Neuronal stem cell (in vitro differentiated cells): ENCODE data around the gene AOPEP.

Source experiments
- DNase-seq: peaks from one replicate; pipeline ENCODE4 v3.0.0-alpha.2; 2013; ENCODE audit warnings: low spot score
- H2AFZ ChIP-seq: one replicate; pipeline ENCODE4 v1.6.1; 2013; ENCODE audit warnings: mild to moderate bottlenecking, low read length, inconsistent platforms
- H2AK5ac ChIP-seq: 2 replicates; pipeline ENCODE4 v1.6.1; 2013; ENCODE audit warnings: low read depth, mild to moderate bottlenecking, inconsistent platforms, low read length, moderate library complexity, mixed read lengths
- H2BK120ac ChIP-seq: 2 replicates; pipeline ENCODE4 v1.6.1; 2013; ENCODE audit warnings: low read depth, mild to moderate bottlenecking, inconsistent platforms, low read length, moderate library complexity, mixed read lengths
- H2BK12ac ChIP-seq: one replicate; pipeline ENCODE4 v1.6.1; 2013; ENCODE audit warnings: low read length, inconsistent platforms
- H2BK15ac ChIP-seq: 2 replicates; pipeline ENCODE4 v1.6.1; 2013; ENCODE audit warnings: mild to moderate bottlenecking, low read length, inconsistent platforms, mixed read lengths
- H2BK5ac ChIP-seq: one replicate; pipeline ENCODE4 v1.6.1; 2013; ENCODE audit warnings: inconsistent platforms, mild to moderate bottlenecking, low read length, moderate library complexity
- H3K14ac ChIP-seq: one replicate; pipeline ENCODE4 v1.6.1; 2013; ENCODE audit warnings: low read length, inconsistent platforms
- H3K18ac ChIP-seq: 2 replicates; pipeline ENCODE4 v1.6.1; 2013; ENCODE audit warnings: low read length, inconsistent platforms
- H3K23ac ChIP-seq: 2 replicates; pipeline ENCODE4 v1.6.1; 2013; ENCODE audit warnings: low read depth, mild to moderate bottlenecking, mixed read lengths, low read length, inconsistent platforms; ENCODE audit not compliant: poor library complexity
- H3K27ac ChIP-seq: replicated peaks from 3 replicates; pipeline ENCODE4 v1.5.1; 2013; ENCODE audit warnings: low read length, inconsistent platforms
- H3K27me3 ChIP-seq, 3 experiments: 2 replicates each; pipeline ENCODE4 v1.6.1; 2013; ENCODE audit warnings: low read length in 3 of 3, mild to moderate bottlenecking in 2 of 3, inconsistent platforms in 1 of 3, low read depth in 1 of 3, mixed read lengths in 1 of 3, moderate library complexity in 1 of 3; ENCODE audit not compliant: control insufficient read depth in 3 of 3, insufficient read depth in 3 of 3
- H3K36me3 ChIP-seq, 2 donors: replicated peaks in 1 of 2; 2 replicates each; pipeline ENCODE4 v1.6.1; 2013; ENCODE audit warnings: low read length in 2 of 2; ENCODE audit not compliant: control insufficient read depth in 2 of 2, insufficient read depth in 2 of 2
- H3K4ac ChIP-seq: 2 replicates; pipeline ENCODE4 v1.6.1; 2013; ENCODE audit warnings: inconsistent platforms, mild to moderate bottlenecking, low read length, moderate library complexity
- H3K4me1 ChIP-seq, 2 donors: 1 replicate in 1 of 2; 2 replicates in 1 of 2; pipeline ENCODE4 v1.6.1; 2013; ENCODE audit warnings: low read length in 2 of 2, low read depth in 1 of 2; ENCODE audit not compliant: control insufficient read depth in 2 of 2, insufficient read depth in 1 of 2
- H3K4me2 ChIP-seq: one replicate; pipeline ENCODE4 v1.6.1; 2013; ENCODE audit warnings: mild to moderate bottlenecking, low read length, inconsistent platforms; ENCODE audit not compliant: insufficient read depth, poor library complexity, severe bottlenecking
- H3K4me3 ChIP-seq, 2 donors: 2 replicates each; pipeline ENCODE4 v1.5.1; 2013; ENCODE audit warnings: low read length in 2 of 2, mild to moderate bottlenecking in 2 of 2, inconsistent platforms in 1 of 2, moderate library complexity in 1 of 2
- H3K79me1 ChIP-seq: one replicate; pipeline ENCODE4 v1.6.1; 2013; ENCODE audit warnings: low read depth, mild to moderate bottlenecking, inconsistent platforms, low read length, moderate library complexity
- H3K9ac ChIP-seq: one replicate; pipeline ENCODE4 v1.6.1; 2013; ENCODE audit warnings: mild to moderate bottlenecking, low read depth, low read length, inconsistent platforms; ENCODE audit not compliant: poor library complexity
- H3K9me3 ChIP-seq, 2 donors: replicated peaks in 1 of 2; 2 replicates each; pipeline versions ENCODE3 to v1.6.1; 2013; ENCODE audit warnings: low read length in 2 of 2, mild to moderate bottlenecking in 2 of 2, inconsistent platforms in 1 of 2, low read depth in 1 of 2, mixed read lengths in 1 of 2, moderate library complexity in 1 of 2; ENCODE audit not compliant: control insufficient read depth in 2 of 2, insufficient read depth in 1 of 2
- H4K8ac ChIP-seq: one replicate; pipeline ENCODE4 v1.6.1; 2013; ENCODE audit warnings: low read depth, mild to moderate bottlenecking, inconsistent platforms, low read length, moderate library complexity
- H4K91ac ChIP-seq: one replicate; pipeline ENCODE4 v1.6.1; 2013; ENCODE audit warnings: low read length, low read depth, mild to moderate bottlenecking, inconsistent platforms; ENCODE audit not compliant: poor library complexity
- WGBS, 2 donors: extraction: QIAGEN DNeasy Blood & Tissue Kit; methylation state at CpG; one replicate each; pipeline ENCODE4 v1.1.7; 2013; ENCODE audit warnings: missing lambda C conversion rate in 2 of 2, mixed read lengths in 1 of 2; ENCODE audit not compliant: insufficient read length in 2 of 2, insufficient replicate concordance in 1 of 2; ENCODE audit errors: extremely low coverage in 2 of 2; 5-methylcytosine and 5-hydroxymethylcytosine counted together

Gene AOPEP

GRCh38 chr9:95024097-95024671, 297.7 kb downstream of the AOPEP start:
- no peak overlapping the region for H2BK120ac ChIP-seq
- no peak overlapping the region for H3K23ac ChIP-seq
- no peak overlapping the region for H3K18ac ChIP-seq
- H3K9me3 ChIP-seq, result no peaks in the 10 kb centered on the region
- DNase-seq, result no peak
- H3K4me3 ChIP-seq, result no peak overlapping the region
- no peak overlapping the region for H3K14ac ChIP-seq
- H4K8ac ChIP-seq, result no peak overlapping the region
- H3K27ac ChIP-seq, result no peak overlapping the region
- peaks cover 0 to 36% of the 10 kb centered on the region in 2 donors for H3K36me3 ChIP-seq
- H3K4me1 ChIP-seq, result peaks cover 12 to 26% of the 10 kb centered on the region in 2 donors
- H3K9ac ChIP-seq, result no peak overlapping the region
- WGBS, 2 donors, result no CpG with 5 or more reads among the region's 12 CpGs
- H3K27me3 ChIP-seq, result no peaks in the 10 kb centered on the region
- H2AFZ ChIP-seq, result no peak overlapping the region
- no peak overlapping the region for H3K4ac ChIP-seq
- H2BK15ac ChIP-seq, result no peak overlapping the region
- H3K79me1 ChIP-seq, result no peaks in the 10 kb centered on the region
- H4K91ac ChIP-seq, result no peak overlapping the region
- H3K4me2 ChIP-seq, result no peak overlapping the region
- no peak overlapping the region for H2BK5ac ChIP-seq
- no peak overlapping the region for H2AK5ac ChIP-seq
- no peak overlapping the region for H2BK12ac ChIP-seq

DNA sequence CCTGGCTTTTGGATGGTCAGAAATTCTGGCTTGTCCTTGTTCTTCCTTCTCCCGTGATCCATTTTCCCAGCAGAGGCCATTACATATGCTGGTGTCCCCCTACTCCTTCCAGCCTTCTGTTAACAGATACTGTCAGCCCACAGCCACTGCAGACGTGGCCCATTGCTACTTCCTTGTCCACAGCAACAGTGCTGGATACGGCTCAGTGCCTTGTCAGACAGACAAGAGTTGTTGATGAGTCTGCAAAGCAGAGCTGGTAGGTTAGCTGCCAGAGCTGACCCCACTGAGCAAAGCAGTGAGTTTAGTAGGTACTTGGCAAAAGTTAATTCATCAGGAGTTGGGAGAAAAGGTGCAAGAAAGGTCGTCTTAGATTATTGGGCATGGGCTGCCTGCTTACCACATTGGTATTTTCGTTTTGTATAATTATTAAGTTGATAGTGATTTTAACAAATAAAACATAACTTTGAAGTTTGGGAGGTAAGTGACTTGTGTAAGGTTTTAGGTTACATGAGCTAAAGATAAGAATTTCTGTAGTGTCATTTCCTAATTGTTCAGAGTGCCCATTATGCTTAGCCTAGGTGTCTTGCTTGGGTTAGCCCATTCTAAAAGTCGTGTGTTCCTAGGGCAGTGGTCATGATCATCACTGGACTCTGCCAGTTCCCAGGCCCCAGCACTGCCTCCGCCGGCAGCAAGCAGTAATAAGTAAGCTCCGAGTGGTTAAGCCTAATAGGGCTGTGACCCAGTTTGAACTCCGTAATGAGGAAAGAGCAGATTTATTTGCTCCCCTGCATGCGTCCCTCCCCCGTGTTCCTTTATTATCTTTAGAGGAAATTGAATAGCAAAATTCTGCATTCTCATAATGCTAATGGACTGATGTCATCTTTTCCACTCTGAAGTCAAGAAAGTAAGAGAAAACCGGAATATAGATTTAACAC, 299.0 kb downstream of the AOPEP start:
- Histone ChIP-seq H3K79me1 (no peaks in the 10 kb centered on the region), H3K23ac (no peak overlapping the region), H3K9me3 (no peaks in the 10 kb centered on the region), H3K14ac (no peak overlapping the region), H2AK5ac (no peak overlapping the region), H3K18ac (no peak overlapping the region), H4K91ac (no peak overlapping the region), H3K36me3 (peaks cover 0 to 26% of the 10 kb centered on the region in 2 donors), H3K27ac (no peak overlapping the region), H3K27me3 (no peaks in the 10 kb centered on the region), H3K4me2 (no peak overlapping the region), H3K4me1 (peaks cover 12 to 29% of the 10 kb centered on the region in 2 donors), H2BK5ac (no peak overlapping the region), H2BK120ac (no peak overlapping the region), H4K8ac (no peak overlapping the region), H3K4ac (no peak overlapping the region), H2BK12ac (no peak overlapping the region), H3K9ac (no peak overlapping the region), H3K4me3 (no peak overlapping the region), H2AFZ (no peak overlapping the region), H2BK15ac (no peak overlapping the region)
- WGBS, 2 donors, result no CpG with 5 or more reads among the region's 13 CpGs
- no peak for DNase-seq

- no CpG with 5 or more reads among the region's 6 CpGs for WGBS, 2 donors
- Histone ChIP-seq H3K9me3 (no peaks in the 10 kb centered on the region), H4K8ac (no peak overlapping the region), H3K27me3 (no peaks in the 10 kb centered on the region), H3K14ac (no peak overlapping the region), H3K4ac (no peak overlapping the region), H2AFZ (no peak overlapping the region), H3K4me2 (no peak overlapping the region), H3K4me1 (peaks cover 12 to 30% of the 10 kb centered on the region in 2 donors), H2BK5ac (no peak overlapping the region), H3K4me3 (no peak overlapping the region), H4K91ac (no peak overlapping the region), H3K23ac (no peak overlapping the region), H2BK120ac (no peak overlapping the region), H3K27ac (no peak overlapping the region), H2BK15ac (no peak overlapping the region), H3K9ac (no peak overlapping the region), H2AK5ac (no peak overlapping the region), H3K79me1 (no peaks in the 10 kb centered on the region), H2BK12ac (no peak overlapping the region), H3K36me3 (peaks cover 0 to 19% of the 10 kb centered on the region in 2 donors), H3K18ac (no peak overlapping the region)
- DNase-seq, result no peak
These were observed 299.6 kb downstream of the AOPEP start for GRCh38 chr9:95026148-95026524.
